ENCODE results near the gene ALG9.

The ALG9 gene

DNA sequence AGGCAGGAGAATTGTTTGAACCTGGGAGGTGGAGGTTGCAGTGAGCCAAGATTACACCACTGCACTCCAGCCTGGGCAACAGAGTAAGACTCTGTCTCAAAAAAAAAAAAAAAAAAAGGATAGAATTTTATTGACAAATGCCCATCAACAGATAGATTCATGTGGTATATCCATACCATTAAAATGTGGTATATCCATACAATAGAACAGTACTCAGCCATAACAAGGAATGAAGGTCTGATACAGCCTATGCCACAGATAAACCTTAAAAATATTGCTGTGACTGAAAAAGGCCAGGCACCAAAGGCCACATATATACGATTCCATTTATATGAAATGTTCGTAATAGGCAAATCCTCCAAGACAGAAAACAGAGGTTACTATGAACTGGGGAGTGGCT, 59.9 kb downstream of the ALG9 start:
- no peak for DNase-seq (ENCODE audit: low read depth)
- TF ChIP-seq, protein P1, sequence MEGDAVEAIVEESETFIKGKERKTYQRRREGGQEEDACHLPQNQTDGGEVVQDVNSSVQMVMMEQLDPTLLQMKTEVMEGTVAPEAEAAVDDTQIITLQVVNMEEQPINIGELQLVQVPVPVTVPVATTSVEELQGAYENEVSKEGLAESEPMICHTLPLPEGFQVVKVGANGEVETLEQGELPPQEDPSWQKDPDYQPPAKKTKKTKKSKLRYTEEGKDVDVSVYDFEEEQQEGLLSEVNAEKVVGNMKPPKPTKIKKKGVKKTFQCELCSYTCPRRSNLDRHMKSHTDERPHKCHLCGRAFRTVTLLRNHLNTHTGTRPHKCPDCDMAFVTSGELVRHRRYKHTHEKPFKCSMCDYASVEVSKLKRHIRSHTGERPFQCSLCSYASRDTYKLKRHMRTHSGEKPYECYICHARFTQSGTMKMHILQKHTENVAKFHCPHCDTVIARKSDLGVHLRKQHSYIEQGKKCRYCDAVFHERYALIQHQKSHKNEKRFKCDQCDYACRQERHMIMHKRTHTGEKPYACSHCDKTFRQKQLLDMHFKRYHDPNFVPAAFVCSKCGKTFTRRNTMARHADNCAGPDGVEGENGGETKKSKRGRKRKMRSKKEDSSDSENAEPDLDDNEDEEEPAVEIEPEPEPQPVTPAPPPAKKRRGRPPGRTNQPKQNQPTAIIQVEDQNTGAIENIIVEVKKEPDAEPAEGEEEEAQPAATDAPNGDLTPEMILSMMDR (conservative IDR thresholded peaks at IDR 0.05; ENCODE audit: low read depth, low read length) = no peak
- H3K4me3 ChIP-seq (ENCODE audit: low read length) = no peak overlapping the region

DNA sequence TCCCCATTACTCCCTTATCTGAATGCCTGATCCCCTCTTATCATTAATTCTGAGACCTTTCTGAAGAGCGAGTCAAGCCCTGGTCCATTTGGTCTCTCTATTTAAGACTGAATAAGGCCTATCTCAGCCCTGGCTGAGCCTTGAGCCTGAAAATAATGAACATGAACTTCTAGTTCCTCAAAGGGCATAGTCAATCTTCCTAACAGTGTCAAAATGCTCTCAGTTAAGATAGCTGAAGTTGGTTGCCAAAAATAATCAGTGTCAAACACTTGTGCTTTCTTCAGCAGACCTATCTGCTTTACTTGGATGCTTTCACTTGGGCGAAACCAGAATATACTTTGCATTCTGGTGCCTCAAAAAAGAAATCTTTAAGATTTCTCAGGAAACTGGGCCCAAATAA, 62.5 kb downstream of the ALG9 start:
- TF ChIP-seq, protein P1 (conservative IDR thresholded peaks at IDR 0.05; ENCODE audit: low read depth, low read length) = no peak
- no peak for DNase-seq (ENCODE audit: low read depth)
- no peak overlapping the region for H3K4me3 ChIP-seq (ENCODE audit: low read length)

DNA sequence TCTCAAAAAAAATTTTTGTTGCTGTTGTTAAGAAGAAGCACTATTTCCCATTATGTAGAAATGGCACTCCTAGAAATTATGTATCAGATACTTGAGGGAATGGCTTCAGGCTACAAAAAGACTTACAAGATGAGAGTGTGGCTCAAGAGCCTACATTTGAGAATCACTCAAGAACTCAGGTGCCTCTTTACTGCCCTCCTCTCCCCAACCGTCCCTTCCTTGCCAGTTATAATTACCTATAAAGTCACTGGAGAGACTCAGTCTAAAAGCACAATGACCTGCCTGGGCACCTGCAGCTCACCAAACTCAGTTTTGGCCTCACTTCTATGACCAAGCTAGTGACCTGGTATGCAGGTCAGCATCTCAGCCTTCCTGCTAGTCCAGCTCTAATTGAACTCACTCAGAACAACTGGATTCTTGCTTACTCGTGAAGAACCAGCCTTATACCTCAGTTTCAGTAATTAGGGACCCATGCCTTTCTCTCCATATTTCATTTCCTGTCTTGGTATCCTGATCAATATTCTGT, 63.3 kb downstream of the ALG9 start:
- H3K4me3 ChIP-seq (ENCODE audit: low read length) = no peak overlapping the region
- TF ChIP-seq, protein P1 (conservative IDR thresholded peaks at IDR 0.05; ENCODE audit: low read depth, low read length) = no peak
- DNase-seq (ENCODE audit: low read depth) = no peak

DNA sequence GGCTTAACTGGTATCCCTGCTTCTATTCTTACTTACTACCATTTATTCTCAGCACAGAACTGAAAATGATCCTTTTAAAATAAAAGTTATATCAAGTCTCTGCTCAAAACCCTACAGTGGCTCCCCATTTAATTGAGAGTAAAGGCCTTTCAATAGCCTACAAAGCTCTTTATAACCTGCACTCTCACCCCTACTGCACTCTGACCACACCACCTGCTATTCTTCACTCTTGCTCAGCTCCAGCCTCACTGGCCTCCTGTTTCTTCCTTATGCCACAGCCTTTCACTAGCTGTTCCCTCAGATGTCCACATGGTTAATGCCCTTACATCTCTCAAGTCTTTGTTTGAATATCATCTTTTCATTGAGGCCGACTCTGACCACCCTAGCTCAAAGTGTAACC, 64.3 kb downstream of the ALG9 start:
- TF ChIP-seq, protein P1 (conservative IDR thresholded peaks at IDR 0.05; ENCODE audit: low read depth, low read length) = no peak
- DNase-seq (ENCODE audit: low read depth) = no peak

DNA sequence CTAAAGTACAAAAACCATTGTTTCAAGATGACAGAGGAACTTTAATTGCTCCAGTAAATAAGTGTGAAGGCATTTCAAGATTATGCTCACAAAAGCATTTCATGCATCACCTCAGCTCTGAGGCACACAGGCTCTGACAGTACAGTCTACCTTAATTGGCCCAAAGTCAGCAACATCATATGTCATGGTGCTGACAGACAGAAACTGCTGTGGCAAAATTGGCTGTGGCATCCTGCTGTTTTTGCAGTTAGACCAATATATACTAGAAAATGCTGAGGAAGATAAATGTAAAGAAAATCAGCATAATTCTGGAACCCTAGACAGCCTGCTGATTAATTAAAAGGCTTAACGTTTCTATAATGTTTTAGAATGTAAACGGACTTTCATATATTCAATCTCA, 70.2 kb downstream of the ALG9 start:
- no peak overlapping the region for H3K4me3 ChIP-seq (ENCODE audit: low read length)
- DNase-seq (ENCODE audit: low read depth) = peak; percentile 89

More for the DNA sequence above, 64.3 kb downstream of the ALG9 start:
- H3K4me3 ChIP-seq (ENCODE audit: low read length) = no peak overlapping the region

DNA sequence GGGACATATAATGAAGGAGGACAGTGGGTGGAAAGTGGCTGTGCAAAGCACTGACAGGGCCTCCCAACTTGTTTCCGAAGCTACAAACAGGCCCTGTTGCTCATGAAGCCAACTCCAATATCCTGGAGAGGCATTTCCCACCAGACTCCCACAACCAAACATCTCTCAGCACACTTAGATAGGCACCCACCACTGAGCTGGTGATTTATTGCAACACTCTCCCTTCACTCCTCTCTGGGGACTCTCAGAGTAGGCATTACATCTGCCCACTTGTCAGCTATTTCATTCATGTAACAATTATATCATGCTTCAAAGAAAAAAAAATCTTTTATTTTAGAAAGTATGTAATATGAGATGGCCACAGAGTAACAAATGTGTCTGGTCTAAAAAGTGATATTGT, 73.1 kb downstream of the ALG9 start:
- no peak overlapping the region for H3K4me3 ChIP-seq (ENCODE audit: low read length)
- DNase-seq (ENCODE audit: low read depth) = no peak
- TF ChIP-seq, protein P1 (conservative IDR thresholded peaks at IDR 0.05; ENCODE audit: low read depth, low read length) = no peak

More for the DNA sequence above, 70.2 kb downstream of the ALG9 start:
- TF ChIP-seq, protein P1 (conservative IDR thresholded peaks at IDR 0.05; ENCODE audit: low read depth, low read length) = no peak

DNA sequence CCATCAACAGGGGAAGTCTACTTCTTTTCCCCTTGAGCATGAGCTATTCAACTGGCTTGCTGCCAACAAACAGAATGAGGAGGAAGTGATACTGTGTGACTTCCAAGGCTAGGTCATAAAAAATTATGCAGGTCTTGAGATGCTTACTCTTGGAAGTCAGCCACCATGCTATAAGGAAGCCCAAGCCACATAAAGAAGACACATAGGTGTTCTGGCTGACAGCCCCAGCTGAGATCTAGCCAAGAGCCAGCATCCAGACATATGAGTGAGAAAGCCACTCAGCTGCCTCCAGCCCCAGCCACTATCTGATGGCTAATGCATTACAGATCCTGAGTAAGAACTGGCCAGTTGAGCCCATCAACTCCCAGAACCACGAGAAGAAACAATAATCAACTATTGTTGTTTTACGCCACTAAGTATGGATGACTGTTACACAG, 74.2 kb downstream of the ALG9 start:
- TF ChIP-seq, protein P1 (conservative IDR thresholded peaks at IDR 0.05; ENCODE audit: low read depth, low read length) = no peak
- H3K4me3 ChIP-seq (ENCODE audit: low read length) = no peak overlapping the region
- DNase-seq (ENCODE audit: low read depth) = no peak

Data from retinal pigment epithelial cell (primary cell).